HepG2 (cell line): ENCODE data around the gene MRE11. TPM values are rescaled to one million over a fixed set of nuclear protein-coding genes. Genes with fewer than 3 reads are reported as not detected.

ENCODE experiments used
- ASH2L ChIP-seq: fragments of 300-600, 200-600 bp; sonication (generic); IDR thresholded peaks from 2 replicates; pipeline ENCODE4 v1.7.0; 2017; ENCODE audit warnings: low read depth, mild to moderate bottlenecking, moderate library complexity, mixed read lengths, low read length; ENCODE audit not compliant: insufficient read length
- BHLHE40 ChIP-seq: IDR thresholded peaks from 2 replicates; pipeline ENCODE4 v1.6.1; 2011; ENCODE audit warnings: low read length, improper control_type of control experiment
- CCAR2 ChIP-seq: fragments of 200-400 bp; formaldehyde crosslinking; optimal IDR thresholded peaks from 2 replicates; pipeline ENCODE3; 2018; ENCODE audit warnings: low read depth, mild to moderate bottlenecking, low read length, moderate library complexity
- DDIT3 ChIP-seq: sonication (generic); formaldehyde crosslinking; IDR thresholded peaks from 2 replicates; pipeline ENCODE4 v1.4.0; 2020; ENCODE audit warnings: mild to moderate bottlenecking, missing genetic modification reagents
- DNMT3B ChIP-seq: conservative IDR thresholded peaks from 2 replicates; pipeline ENCODE4 v1.6.1; 2016; ENCODE audit warnings: missing biosample characterization, control low read depth
- FOSL2 ChIP-seq: sonication (generic); formaldehyde crosslinking; IDR thresholded peaks from 2 replicates; pipeline ENCODE4 v1.4.0; 2020; ENCODE audit warnings: missing genetic modification reagents
- GABPA ChIP-seq, 2 experiments: IDR thresholded peaks; 2 replicates each; pipeline ENCODE4 v1.6.1; 2011 to 2016; ENCODE audit warnings: low read depth in 2 of 2, low read length in 1 of 2, missing biosample characterization in 1 of 2, missing genetic modification characterization in 1 of 2
- MXI1 ChIP-seq: IDR thresholded peaks from 3 replicates; pipeline ENCODE4 v1.6.1; 2012; ENCODE audit warnings: low read depth, low read length, inconsistent platforms, borderline replicate concordance
- NFIC ChIP-seq: IDR thresholded peaks from 2 replicates; pipeline ENCODE4 v1.6.1; 2012; ENCODE audit warnings: mild to moderate bottlenecking, low read length, inconsistent platforms
- PHF21A ChIP-seq: sonication (generic); formaldehyde crosslinking; IDR thresholded peaks from 2 replicates; pipeline ENCODE4 v1.5.0; 2020; ENCODE audit warnings: mild to moderate bottlenecking, missing genetic modification reagents
- PRDM10 ChIP-seq: sonication (generic); formaldehyde crosslinking; IDR thresholded peaks from 2 replicates; pipeline ENCODE4 v1.4.0; 2020; ENCODE audit warnings: low read depth, missing genetic modification reagents
- SMARCE1 ChIP-seq: fragments of 450-650 bp; IDR thresholded peaks from 2 replicates; pipeline ENCODE4 v1.6.1; 2017; ENCODE audit warnings: borderline replicate concordance
- ZFP90 ChIP-seq: sonication (generic); formaldehyde crosslinking; IDR thresholded peaks from 2 replicates; pipeline ENCODE4 v1.8.0; 2022; ENCODE audit warnings: missing genetic modification reagents, mild to moderate bottlenecking, inconsistent platforms, borderline replicate concordance
- ZFYVE20 ChIP-seq: sonication (generic); formaldehyde crosslinking; IDR thresholded peaks from 2 replicates; pipeline ENCODE4 v1.8.0; 2023; ENCODE audit warnings: low read depth, mild to moderate bottlenecking, moderate library complexity, missing genetic modification reagents, borderline replicate concordance
- ZNF263 ChIP-seq: sonication (generic); formaldehyde crosslinking; IDR thresholded peaks from 2 replicates; pipeline ENCODE4 v1.4.0; 2020; ENCODE audit warnings: missing genetic modification reagents
- ZNF512B ChIP-seq: sonication (generic); formaldehyde crosslinking; IDR thresholded peaks from 2 replicates; pipeline ENCODE4 v1.5.1; 2020; ENCODE audit warnings: missing genetic modification reagents, mild to moderate bottlenecking, borderline replicate concordance
- ZNF605 ChIP-seq: sonication (generic); formaldehyde crosslinking; IDR thresholded peaks from 2 replicates; pipeline ENCODE4 v1.8.0; 2022; ENCODE audit warnings: mild to moderate bottlenecking, missing genetic modification reagents
- ZSCAN31 ChIP-seq: sonication (generic); formaldehyde crosslinking; IDR thresholded peaks from 2 replicates; pipeline ENCODE4 v1.5.0; 2020; ENCODE audit warnings: low read depth, mild to moderate bottlenecking, missing genetic modification reagents
- polyA plus RNA-seq, 8 experiments: library from polyadenylated mRNA; depleted of rRNA in 3 of 8; stranded (reverse) in 7 of 8; unstranded in 1 of 8; fragments of >200 nt; fragmentation: Illumina TruSeq in 4 of 8; extraction: Trizol in 4 of 8; gene quantifications; 2 replicates each; pipeline versions ENCODE4 v1.2.1 to v1.2.3, GENCODE V29; 2011 to 2016; ENCODE audit warnings: low read depth in 4 of 8, missing spikeins in 1 of 8, mixed read lengths in 1 of 8; ENCODE audit not compliant: insufficient read depth in 1 of 8
- total RNA-seq, 5 experiments: library from RNA; depleted of rRNA; stranded (reverse); fragments of >200 nt; fragmentation: Illumina TruSeq; extraction: Trizol; gene quantifications; 2 replicates each; pipeline ENCODE4 v1.2.3, GENCODE V29; 2016; ENCODE audit warnings: low read depth in 1 of 5
- TF ChIP-seq, protein P1 (sequence below): sonication (generic); formaldehyde crosslinking; IDR thresholded peaks from 2 replicates; pipeline ENCODE4 v1.5.0; 2020; ENCODE audit warnings: missing genetic modification reagents

The MRE11 gene
- total and polyA plus RNA-seq, 2 of the 13 experiments (the other 11 are each of a cell fraction or from before 2014, with no cell fraction given) = 7.2 to 37.3 TPM

DNA sequence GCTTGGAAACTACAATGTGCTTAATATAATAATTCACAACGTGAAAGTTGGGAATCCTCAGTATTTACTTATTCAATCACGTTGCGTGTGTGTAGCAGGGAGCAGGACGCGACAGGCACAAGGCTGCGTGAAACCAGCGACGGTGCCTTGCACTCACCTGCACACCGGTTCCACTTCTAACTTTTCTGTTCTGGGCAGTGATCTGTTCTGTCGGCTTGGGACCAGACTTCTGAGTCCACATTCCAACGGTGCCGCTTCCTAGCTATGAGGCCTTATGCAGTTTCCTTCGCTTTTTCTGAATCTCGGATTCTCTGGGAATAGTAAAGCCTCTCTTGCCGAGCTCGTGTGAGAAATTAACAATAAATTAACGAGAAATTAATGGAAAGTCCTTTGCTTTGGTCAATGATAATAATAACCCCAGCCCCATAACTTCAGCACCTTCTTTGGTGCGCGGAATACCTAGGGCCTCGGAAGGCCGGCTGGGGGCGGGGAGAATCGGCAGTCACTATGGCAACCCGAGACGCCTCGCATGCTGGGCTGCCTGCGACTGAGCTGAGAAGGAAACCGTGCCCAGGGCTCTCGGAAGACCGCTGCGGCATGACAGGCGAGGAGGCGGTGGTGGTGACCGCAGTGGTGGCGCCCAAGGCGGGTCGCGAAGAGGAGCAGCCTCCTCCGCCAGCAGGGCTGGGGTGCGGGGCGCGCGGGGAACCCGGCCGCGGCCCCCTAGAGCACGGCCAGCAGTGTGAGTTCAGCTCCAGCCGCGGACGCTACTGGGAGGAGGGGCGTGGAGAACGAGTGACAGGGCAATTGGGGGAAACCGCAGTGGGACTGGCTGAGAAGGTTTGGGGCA is 18.5 kb upstream of the MRE11 start, which contains the start of gene C11orf97 (continued):
- TF ChIP-seq MXI1 (peak; percentile 87; the same call in 2 of the 3 replicates), CCAR2 (no peak), ZNF512B (CRISPR knock-in tag) (0 out of 2 replicates have a peak, but pooled peaks have one; percentile 22), PHF21A (peak; percentile 40; the same call in 1 of the 2 replicates), ZFP90 (CRISPR knock-in tag) (no peak), SMARCE1 (no peak), DNMT3B (CRISPR knock-in tag) (no peak), GABPA (IDR thresholded peaks at IDR 0.05; ENCODE audit: low read depth, low read length) (no peak), GABPA (CRISPR knock-in tag; IDR thresholded peaks at IDR 0.05; ENCODE audit: low read depth) (no peak), FOSL2 (CRISPR knock-in tag) (no peak), ZNF605 (CRISPR knock-in tag) (peak; percentile 50; the same call in 1 of the 2 replicates), BHLHE40 (no peak), NFIC (no peak), ZSCAN31 (no peak), DDIT3 (CRISPR knock-in tag) (no peak), PRDM10 (CRISPR knock-in tag) (no peak), ZNF263 (CRISPR knock-in tag) (no peak), ZFYVE20 (CRISPR knock-in tag) (no peak), ASH2L (no peak)
- TF ChIP-seq, protein P1, sequence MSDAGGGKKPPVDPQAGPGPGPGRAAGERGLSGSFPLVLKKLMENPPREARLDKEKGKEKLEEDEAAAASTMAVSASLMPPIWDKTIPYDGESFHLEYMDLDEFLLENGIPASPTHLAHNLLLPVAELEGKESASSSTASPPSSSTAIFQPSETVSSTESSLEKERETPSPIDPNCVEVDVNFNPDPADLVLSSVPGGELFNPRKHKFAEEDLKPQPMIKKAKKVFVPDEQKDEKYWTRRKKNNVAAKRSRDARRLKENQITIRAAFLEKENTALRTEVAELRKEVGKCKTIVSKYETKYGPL (CRISPR knock-in tag) = no peak
